IMR-90 (cell line): ENCODE measurements around the gene LRRFIP1. TPM values are rescaled to one million over a fixed set of nuclear protein-coding genes. Genes with fewer than 3 reads are reported as not detected.

Source experiments
- ATAC-seq: fragments of 200-7000 bp; cut with Tn5 transposase; 2 replicates; pipeline ENCODE4 v1.9.1; 2020; ENCODE audit warnings: low read depth, mild to moderate bottlenecking, moderate library complexity
- BruUV-seq: library from RNA; stranded (reverse); fragments of 400-500 nt; replicated peaks from 2 replicates; lab custom pipeline; 2021; lab: Mats Ljungman, UMichigan
- CTCF ChIA-PET: fragments of 300-600 bp; formaldehyde crosslinking; extraction: SDS; loops from one replicate; lab custom pipeline; 2021; ENCODE audit warnings: antibody characterized with exemption; lab: Yijun Ruan, JAX
- POLR2A ChIA-PET: fragments of 300-600 bp; sonication (Branson Sonifier 250); formaldehyde crosslinking; loops from one replicate; lab custom pipeline; 2022; ENCODE audit warnings: antibody characterized with exemption; ENCODE audit not compliant: unreplicated experiment; lab: Charles Lee
- DNase-seq: peaks from one replicate; pipeline ENCODE4 v3.0.0; 2013
- H2AFZ ChIP-seq: replicated peaks from 2 replicates; pipeline ENCODE3; 2013; ENCODE audit warnings: low read length, mild to moderate bottlenecking; ENCODE audit not compliant: poor library complexity
- H2AK5ac ChIP-seq: 2 replicates; pipeline ENCODE4 v1.6.1; 2013; ENCODE audit warnings: low read depth, low read length, inconsistent platforms
- H2AK9ac ChIP-seq: replicated peaks from 2 replicates; pipeline ENCODE3; 2013; ENCODE audit warnings: mild to moderate bottlenecking, low read depth, low read length, moderate library complexity; ENCODE audit not compliant: poor library complexity
- H2BK120ac ChIP-seq: 2 replicates; pipeline ENCODE4 v1.6.1; 2013; ENCODE audit warnings: low read depth, low read length, inconsistent platforms
- H2BK15ac ChIP-seq: 3 replicates; pipeline ENCODE4 v1.6.1; 2013; ENCODE audit warnings: low read depth, low read length, inconsistent platforms
- H2BK20ac ChIP-seq: 2 replicates; pipeline ENCODE4 v1.6.1; 2013; ENCODE audit warnings: low read depth, mild to moderate bottlenecking, inconsistent platforms, low read length, moderate library complexity
- H2BK5ac ChIP-seq: 2 replicates; pipeline ENCODE4 v1.6.1; 2013; ENCODE audit warnings: mild to moderate bottlenecking, low read depth, low read length, inconsistent platforms; ENCODE audit not compliant: poor library complexity, severe bottlenecking
- H3K14ac ChIP-seq: replicated peaks from 2 replicates; pipeline ENCODE4 v1.6.1; 2013; ENCODE audit warnings: low read depth, low read length, inconsistent platforms
- H3K18ac ChIP-seq: 2 replicates; pipeline ENCODE4 v1.6.1; 2013; ENCODE audit warnings: low read depth, low read length, control low read depth
- H3K23ac ChIP-seq: 2 replicates; pipeline ENCODE4 v1.6.1; 2013; ENCODE audit warnings: low read depth, low read length, inconsistent platforms
- H3K27ac ChIP-seq: 2 replicates; pipeline ENCODE4 v1.5.1; 2013; ENCODE audit warnings: mild to moderate bottlenecking, control low read depth, low read length; ENCODE audit not compliant: insufficient read depth
- H3K27me3 ChIP-seq: 2 replicates; pipeline ENCODE4 v1.6.1; 2013; ENCODE audit warnings: low read length; ENCODE audit not compliant: control insufficient read depth, insufficient read depth
- H3K36me3 ChIP-seq: 2 replicates; pipeline ENCODE4 v1.6.1; 2013; ENCODE audit warnings: low read length, mixed read lengths; ENCODE audit not compliant: control insufficient read depth, insufficient read depth
- H3K4ac ChIP-seq: 2 replicates; pipeline ENCODE4 v1.6.1; 2013; ENCODE audit warnings: low read depth, low read length, inconsistent platforms
- H3K4me1 ChIP-seq: 2 replicates; pipeline ENCODE4 v1.6.1; 2013; ENCODE audit warnings: low read length, mixed read lengths; ENCODE audit not compliant: control insufficient read depth, insufficient read depth
- H3K4me2 ChIP-seq: 2 replicates; pipeline ENCODE4 v1.6.1; 2013; ENCODE audit warnings: low read depth, mild to moderate bottlenecking, control low read depth, low read length, moderate library complexity
- H3K4me3 ChIP-seq: 2 replicates; pipeline ENCODE4 v1.5.1; 2013; ENCODE audit warnings: low read depth, mild to moderate bottlenecking, control low read depth, low read length, moderate library complexity; ENCODE audit not compliant: insufficient read depth
- H3K56ac ChIP-seq: 2 replicates; pipeline ENCODE4 v1.6.1; 2013; ENCODE audit warnings: low read length, inconsistent platforms; ENCODE audit not compliant: insufficient read depth; ENCODE audit errors: extremely low read depth
- H3K79me1 ChIP-seq, 2 experiments: 2 replicates each; pipeline ENCODE4 v1.6.1; 2013; ENCODE audit warnings: low read length in 2 of 2, inconsistent platforms in 1 of 2, low read depth in 1 of 2
- H3K9ac ChIP-seq: 2 replicates; pipeline ENCODE4 v1.6.1; 2013; ENCODE audit warnings: low read depth, low read length, control low read depth
- H3K9me1 ChIP-seq: 2 replicates; pipeline ENCODE4 v1.6.1; 2013; ENCODE audit warnings: low read length, inconsistent platforms; ENCODE audit not compliant: insufficient read depth
- H3K9me3 ChIP-seq: 2 replicates; pipeline ENCODE4 v1.6.1; 2013; ENCODE audit warnings: low read length; ENCODE audit not compliant: control insufficient read depth, insufficient read depth
- H4K20me1 ChIP-seq: 2 replicates; pipeline ENCODE4 v1.6.1; 2013; ENCODE audit warnings: low read length, inconsistent platforms; ENCODE audit not compliant: insufficient read depth
- H4K5ac ChIP-seq: 2 replicates; pipeline ENCODE4 v1.6.1; 2013; ENCODE audit warnings: mild to moderate bottlenecking, low read depth, low read length, control low read depth
- H4K8ac ChIP-seq, 2 experiments: 2 replicates each; pipeline ENCODE4 v1.6.1; 2013; ENCODE audit warnings: low read depth in 2 of 2, low read length in 2 of 2, control low read depth in 1 of 2, inconsistent platforms in 1 of 2
- H4K91ac ChIP-seq: 2 replicates; pipeline ENCODE4 v1.6.1; 2013; ENCODE audit warnings: low read depth, low read length, inconsistent platforms; ENCODE audit not compliant: insufficient read depth
- BHLHE40 ChIP-seq: fragments of 150-350 bp; IDR thresholded peaks from 2 replicates; pipeline ENCODE4 v1.6.1; 2016; ENCODE audit warnings: mild to moderate bottlenecking, low read depth, low read length
- CEBPB ChIP-seq: IDR thresholded peaks from 2 replicates; pipeline ENCODE4 v1.6.1; 2012; ENCODE audit warnings: low read depth, low read length, improper control_type of control experiment
- CHD1 ChIP-seq: IDR thresholded peaks from 2 replicates; pipeline ENCODE4 v1.6.1; 2012; ENCODE audit warnings: low read depth, low read length, improper control_type of control experiment
- CTCF ChIP-seq: conservative IDR thresholded peaks from 2 replicates; pipeline ENCODE4 v1.5.1; 2012; ENCODE audit warnings: mild to moderate bottlenecking, low read depth, low read length, improper control_type of control experiment
- ELK1 ChIP-seq: fragments of 150-350 bp; IDR thresholded peaks from 2 replicates; pipeline ENCODE4 v1.6.1; 2016; ENCODE audit warnings: low read depth, mild to moderate bottlenecking, low read length, moderate library complexity, borderline replicate concordance
- FOS ChIP-seq: fragments of 150-350 bp; IDR thresholded peaks from 2 replicates; pipeline ENCODE4 v1.6.1; 2016; ENCODE audit warnings: low read depth, low read length
- MAFK ChIP-seq: IDR thresholded peaks from 2 replicates; pipeline ENCODE4 v1.6.1; 2012; ENCODE audit warnings: low read depth, low read length, improper control_type of control experiment
- MAZ ChIP-seq: IDR thresholded peaks from 2 replicates; pipeline ENCODE4 v1.6.1; 2012; ENCODE audit warnings: low read depth, mild to moderate bottlenecking, low read length, improper control_type of control experiment, moderate library complexity, borderline replicate concordance
- MXI1 ChIP-seq: IDR thresholded peaks from 2 replicates; pipeline ENCODE4 v1.6.1; 2012; ENCODE audit warnings: low read depth, mild to moderate bottlenecking, low read length, moderate library complexity, borderline replicate concordance
- NFE2L2 ChIP-seq: fragments of 150-350 bp; IDR thresholded peaks from 2 replicates; pipeline ENCODE4 v1.6.1; 2016; ENCODE audit warnings: low read depth, mild to moderate bottlenecking, low read length
- POLR2A ChIP-seq: IDR thresholded peaks from 2 replicates; pipeline ENCODE4 v1.6.1; 2012; ENCODE audit warnings: mild to moderate bottlenecking, low read depth, low read length
- RAD21 ChIP-seq: IDR thresholded peaks from 2 replicates; pipeline ENCODE4 v1.6.1; 2012; ENCODE audit warnings: low read length, improper control_type of control experiment
- RCOR1 ChIP-seq: IDR thresholded peaks from 2 replicates; pipeline ENCODE4 v1.6.1; 2012; ENCODE audit warnings: mild to moderate bottlenecking, low read length, improper control_type of control experiment; ENCODE audit not compliant: insufficient replicate concordance
- RFX5 ChIP-seq: IDR thresholded peaks from 2 replicates; pipeline ENCODE4 v1.8.0; 2012; ENCODE audit warnings: low read depth, mild to moderate bottlenecking, low read length, moderate library complexity
- SMC3 ChIP-seq: fragments of 150-350 bp; IDR thresholded peaks from 2 replicates; pipeline ENCODE4 v1.6.1; 2016; ENCODE audit warnings: low read depth, mild to moderate bottlenecking, antibody characterized with exemption, low read length, moderate library complexity
- USF2 ChIP-seq: fragments of 150-350 bp; IDR thresholded peaks from 2 replicates; pipeline ENCODE4 v1.6.1; 2017; ENCODE audit warnings: mild to moderate bottlenecking, antibody characterized with exemption, low read length, low read depth
- WGBS, 2 experiments: methylation state at CpG; one replicate each; pipeline versions ENCODE4 v1.1.5 to v1.1.7; 2013; ENCODE audit warnings: missing lambda C conversion rate in 2 of 2; ENCODE audit not compliant: insufficient read length in 1 of 2; ENCODE audit errors: extremely low coverage in 2 of 2; 5-methylcytosine and 5-hydroxymethylcytosine counted together
- dilution Hi-C: fragments of 300-500 bp; cut with HindIII; formaldehyde crosslinking; loops from one replicate; pipeline ENCODE4 v1.14.3; 2018; ENCODE audit warnings: low sequenced_read_pairs; ENCODE audit not compliant: unreplicated experiment
- in situ Hi-C: fragments of 300-500 bp; cut with MboI; formaldehyde crosslinking; loops from 3 replicates; pipeline ENCODE4 v1.14.3; 2019; ENCODE audit warnings: low sequenced_read_pairs, inconsistent platforms, mixed read lengths
- intact Hi-C: fragments of 100-400 bp; cut with micrococcal nuclease; formaldehyde crosslinking; loops from 2 replicates; pipeline ENCODE4 v1.10.0; 2022
- polyA plus RNA-seq, 3 experiments: library from polyadenylated mRNA; depleted of rRNA; stranded (reverse); fragments of >200 nt; gene quantifications; 2 replicates each; pipeline ENCODE4 v1.2.3, GENCODE V29; 2012; ENCODE audit warnings: low replicate concordance in 1 of 3
- total RNA-seq: library from RNA; depleted of rRNA; stranded (reverse); fragments of >200 nt; gene quantifications from 2 replicates; pipeline ENCODE4 v1.2.3, GENCODE V29; 2012

Gene LRRFIP1
- total and polyA plus RNA-seq, 2 of the 4 experiments (the other 2 are of a cell fraction), result 52.2 to 54.4 TPM

- WGBS, 2 experiments, result 39% methylated on average over 5 of the region's 13 CpGs; no CpG with 5 or more reads in 1 of the 2 experiments
These were observed 35.3 kb downstream of the LRRFIP1 start for GRCh38 chr2:237662671-237663093.

More at GRCh38 chr2:237662671-237663093, 35.3 kb downstream of the LRRFIP1 start:
- no peak overlapping the region for H2BK15ac ChIP-seq
- ChIA-PET CTCF (no interaction called here), POLR2A (interaction anchor here (0.6 kb wide), 1 partner anchor 11 kb away, joined by 3 read pairs; no protein-coding TSS in a partner anchor)
- no peak overlapping the region for H2AK5ac ChIP-seq
- no peak overlapping the region for H2BK20ac ChIP-seq
- H3K56ac ChIP-seq, result no peak overlapping the region
- no peak overlapping the region for H4K91ac ChIP-seq
- H3K18ac ChIP-seq, result no peak overlapping the region
- no peak overlapping the region for H2BK5ac ChIP-seq
- peak overlapping the region; percentile 60 for H2AK9ac ChIP-seq
- no peak overlapping the region for H3K9ac ChIP-seq
- H2BK120ac ChIP-seq, result no peak overlapping the region
- peaks cover 9% of the 10 kb centered on the region; the same call in 1 of the 2 replicates for H3K4me1 ChIP-seq
- no peak overlapping the region for H3K4me3 ChIP-seq
- H3K23ac ChIP-seq, result no peak overlapping the region
- no peak for TF ChIP-seq RCOR1
- peak; percentile 50; the same call in 1 of the 2 replicates for TF ChIP-seq CEBPB
- TF ChIP-seq BHLHE40, result no peak
- TF ChIP-seq SMC3, result 0 out of 2 replicates have a peak, but pooled peaks have one; percentile 3
- TF ChIP-seq MAZ, result no peak
- no peak for TF ChIP-seq ELK1
- TF ChIP-seq FOS, result no peak
- no peak for TF ChIP-seq USF2
- TF ChIP-seq POLR2A, result no peak; the same call in 1 of the 2 replicates
- no peak for TF ChIP-seq NFE2L2
- TF ChIP-seq RFX5, result no peak
- peak; percentile 63; the same call in 1 of the 2 replicates for TF ChIP-seq MXI1
- no peak for TF ChIP-seq MAFK
- TF ChIP-seq CHD1, result no peak
- TF ChIP-seq CTCF, result no peak
- no peak; the same call in 1 of the 2 replicates for TF ChIP-seq RAD21
- H3K36me3 ChIP-seq, result no peaks in the 10 kb centered on the region
- H3K14ac ChIP-seq, result 0 out of 2 replicates have a peak overlapping the region, but pooled peaks have one; percentile 59
- H4K20me1 ChIP-seq, result peaks cover 6% of the 10 kb centered on the region
- no peaks in the 10 kb centered on the region for H3K27me3 ChIP-seq
- H3K27ac ChIP-seq, result no peak overlapping the region
- H3K4ac ChIP-seq, result no peak overlapping the region
- no peak overlapping the region for H4K5ac ChIP-seq
- no peak overlapping the region for H4K8ac ChIP-seq
- intact Hi-C loops (no loop called here), in situ Hi-C loops (no loop called here), dilution Hi-C loops (no loop called here)
- H3K4me2 ChIP-seq, result peak overlapping the region; percentile 14
- no TSS peak for BruUV-seq
- peak; percentile 92 for ATAC-seq
- peaks cover 17 to 58% of the 10 kb centered on the region in 2 experiments for H3K79me1 ChIP-seq
- peak; percentile 90 for DNase-seq
- H3K9me3 ChIP-seq, result no peaks in the 10 kb centered on the region
- peaks cover 10% of the 10 kb centered on the region for H3K9me1 ChIP-seq
- peak overlapping the region; percentile 63 for H2AFZ ChIP-seq
